OCI-LY7 (cell line): Measurements from ENCODE around the gene MAT2B. TPM values are rescaled to one million over a fixed set of nuclear protein-coding genes. Genes with fewer than 3 reads are reported as not detected.

Experiments used
- BruUV-seq: library from RNA; stranded (reverse); fragments of 400-500 nt; replicated peaks from 2 replicates; lab custom pipeline; 2021; lab: Mats Ljungman, UMichigan
- CTCF ChIA-PET: fragments of 300-600 bp; sonication (Branson Sonifier 250); formaldehyde crosslinking; loops from one replicate; lab custom pipeline; 2022; ENCODE audit warnings: antibody characterized with exemption; ENCODE audit not compliant: unreplicated experiment; lab: Charles Lee
- POLR2A ChIA-PET: fragments of 300-600 bp; sonication (Branson Sonifier 250); formaldehyde crosslinking; loops from one replicate; lab custom pipeline; 2022; ENCODE audit warnings: antibody characterized with exemption; lab: Charles Lee
- DNase-seq: peaks from one replicate; pipeline ENCODE4 v3.0.0-alpha.2; 2015; ENCODE audit warnings: low spot score
- H2AFZ ChIP-seq: fragments of 200-600 bp; sonication (generic), shearing (Covaris generic); 2 replicates; pipeline ENCODE4 v1.6.1; 2014; ENCODE audit warnings: mild to moderate bottlenecking, antibody characterized with exemption, low read length, moderate library complexity
- H3K27ac ChIP-seq: fragments of 200-600 bp; sonication (generic); 2 replicates; pipeline ENCODE4 v1.5.1; 2014; ENCODE audit warnings: mixed run types, low read depth, mild to moderate bottlenecking, moderate library complexity, low read length, inconsistent platforms; ENCODE audit not compliant: poor library complexity, severe bottlenecking
- H3K36me3 ChIP-seq: fragments of 200-600 bp; sonication (generic); 2 replicates; pipeline ENCODE4 v1.6.1; 2014; ENCODE audit warnings: mild to moderate bottlenecking, antibody characterized with exemption, low read length, moderate library complexity, mixed read lengths; ENCODE audit not compliant: insufficient read depth
- H3K4me1 ChIP-seq: fragments of 200-600 bp; sonication (generic); 2 replicates; pipeline ENCODE4 v1.5.1; 2014; ENCODE audit warnings: mild to moderate bottlenecking, low read length; ENCODE audit not compliant: insufficient read depth, poor library complexity, severe bottlenecking
- H3K4me2 ChIP-seq: fragments of 200-600 bp; sonication (generic); 2 replicates; pipeline ENCODE4 v1.6.1; 2014; ENCODE audit warnings: mild to moderate bottlenecking, low read length
- H3K4me3 ChIP-seq: fragments of 200-600 bp; sonication (generic); 2 replicates; pipeline ENCODE4 v1.5.1; 2014; ENCODE audit warnings: mild to moderate bottlenecking, low read depth, low read length; ENCODE audit not compliant: poor library complexity, severe bottlenecking
- H3K79me2 ChIP-seq: fragments of 200-600 bp; sonication (generic); 2 replicates; pipeline ENCODE4 v1.6.1; 2016; ENCODE audit warnings: low read depth, mild to moderate bottlenecking, low read length, moderate library complexity, mixed read lengths; ENCODE audit not compliant: insufficient read depth
- H3K9me2 ChIP-seq: fragments of 200-600 bp; sonication (generic); 2 replicates; pipeline ENCODE4 v1.6.1; 2016; ENCODE audit warnings: mild to moderate bottlenecking, low read length, mixed read lengths; ENCODE audit not compliant: insufficient read depth
- H3K9me3 ChIP-seq: fragments of 200-600 bp; sonication (generic); 2 replicates; pipeline ENCODE4 v1.6.1; 2014; ENCODE audit warnings: mild to moderate bottlenecking, mixed run types, low read length, mixed read lengths
- H4K20me1 ChIP-seq: fragments of 200-600 bp; sonication (generic); 2 replicates; pipeline ENCODE4 v1.6.1; 2014; ENCODE audit warnings: mild to moderate bottlenecking, antibody characterized with exemption, low read length, moderate library complexity, mixed read lengths; ENCODE audit not compliant: insufficient read depth
- CTCF ChIP-seq: fragments of 200-600 bp; sonication (generic); conservative IDR thresholded peaks from 2 replicates; pipeline ENCODE4 v1.5.1; 2014; ENCODE audit warnings: mild to moderate bottlenecking, antibody characterized with exemption, low read length, moderate library complexity, mixed read lengths
- EZH2phosphoT487 ChIP-seq: fragments of 200-600 bp; sonication (generic); IDR thresholded peaks from 2 replicates; pipeline ENCODE4 v1.6.1; 2018; ENCODE audit warnings: low read depth, borderline replicate concordance, mild to moderate bottlenecking, mixed run types, antibody characterized with exemption, low read length, moderate library complexity, mixed read lengths
- intact Hi-C: fragments of 100-400 bp; cut with micrococcal nuclease; formaldehyde crosslinking; loops from one replicate; pipeline ENCODE4 v1.10.0; 2022; ENCODE audit not compliant: unreplicated experiment
- total RNA-seq, 2 experiments: library from RNA; depleted of rRNA in 1 of 2; stranded (reverse); fragments of >200 nt in 1 of 2; shearing (Covaris generic) in 1 of 2; gene quantifications; 2 replicates each; pipeline ENCODE4 v1.2.3, GENCODE V29; 2014 to 2022

The MAT2B gene
- total RNA-seq, 2 experiments from 2014 or later = 35.0 to 52.5 TPM

- Histone ChIP-seq H3K4me3 (no peak overlapping the region), H3K4me1 (no peaks in the 10 kb centered on the region), H3K27ac (no peak overlapping the region), H3K4me2 (no peak overlapping the region), H2AFZ (no peak overlapping the region), H3K79me2 (no peaks in the 10 kb centered on the region), H3K9me3 (no peaks in the 10 kb centered on the region), H3K9me2 (no peaks in the 10 kb centered on the region), H4K20me1 (no peaks in the 10 kb centered on the region), H3K36me3 (no peaks in the 10 kb centered on the region)
- no peak for DNase-seq
- ChIA-PET CTCF (no interaction called here), POLR2A (no interaction called here)
- intact Hi-C loops = loop anchor here (5.0 kb wide), 2 partner anchors 444 to 1644 kb away; no protein-coding TSS in a partner anchor
- no peak for TF ChIP-seq EZH2phosphoT487
- no peak for TF ChIP-seq CTCF
- no TSS peak for BruUV-seq
Measured at GRCh38 chr5:163563112-163563511, 57.7 kb downstream of the MAT2B start.

- no TSS peak for BruUV-seq
- DNase-seq = no peak
- no peaks in the 10 kb centered on the region for H4K20me1 ChIP-seq
Measured at GRCh38 chr5:163563880-163564279, 58.5 kb downstream of the MAT2B start.

More at GRCh38 chr5:163563880-163564279, 58.5 kb downstream of the MAT2B start:
- no peak overlapping the region for H3K27ac ChIP-seq
- H2AFZ ChIP-seq = no peak overlapping the region
- CTCF ChIA-PET = no interaction called here
- TF ChIP-seq CTCF (no peak), EZH2phosphoT487 (no peak)
- H3K79me2 ChIP-seq = no peaks in the 10 kb centered on the region
- intact Hi-C loops = loop anchor here (1.0 to 5.0 kb wide), 3 partner anchors 443 to 1643 kb away; no protein-coding TSS in a partner anchor
- no peaks in the 10 kb centered on the region for H3K4me1 ChIP-seq
- POLR2A ChIA-PET = interaction anchor here (1.0 kb wide), 1 partner anchor 281 kb away, joined by 3 read pairs; no protein-coding TSS in a partner anchor
- no peak overlapping the region for H3K4me2 ChIP-seq
- no peak overlapping the region for H3K4me3 ChIP-seq
- H3K36me3 ChIP-seq = no peaks in the 10 kb centered on the region
- H3K9me3 ChIP-seq = no peaks in the 10 kb centered on the region
- no peaks in the 10 kb centered on the region for H3K9me2 ChIP-seq
